WTC11 (cell line): Measurements from ENCODE around the gene PLEKHO2. TPM values are rescaled to one million over a fixed set of nuclear protein-coding genes. Genes with fewer than 3 reads are reported as not detected.
A peak's percentile ranks its signal among the peaks of the same experiment; 100 is the strongest.

Experiments
- ATAC-seq: fragments of 200-7000 bp; cut with Tn5 transposase; 2 replicates; pipeline ENCODE4 v1.10.0; 2021; ENCODE audit warnings: mild to moderate bottlenecking, moderate library complexity
- CTCF ChIA-PET: fragments of 300-600 bp; sonication (Branson Sonifier 250); formaldehyde crosslinking; loops from one replicate; lab custom pipeline; 2021; ENCODE audit warnings: antibody characterized with exemption; lab: Charles Lee
- POLR2A ChIA-PET: fragments of 350-600 bp; sonication (Branson Sonifier 250); formaldehyde crosslinking; loops from one replicate; lab custom pipeline; 2021; ENCODE audit warnings: antibody characterized with exemption; lab: Charles Lee
- DNase-seq: peaks from one replicate; pipeline ENCODE4 v3.0.0; 2021; ENCODE audit warnings: low spot score
- H3K27ac Mint-ChIP-seq: 2 replicates; pipeline ENCODE4 v1.8.0; 2021; ENCODE audit warnings: mixed read lengths
- H3K27me3 Mint-ChIP-seq: 2 replicates; pipeline ENCODE4 v1.8.0; 2021; ENCODE audit warnings: low read depth, mild to moderate bottlenecking, moderate library complexity, mixed read lengths
- H3K36me3 Mint-ChIP-seq: 2 replicates; pipeline ENCODE4 v1.8.0; 2021; ENCODE audit warnings: mixed read lengths
- H3K4me1 Mint-ChIP-seq: 2 replicates; pipeline ENCODE4 v1.8.0; 2022; ENCODE audit warnings: mixed read lengths
- H3K4me3 Mint-ChIP-seq: 2 replicates; pipeline ENCODE4 v1.8.0; 2021; ENCODE audit warnings: mild to moderate bottlenecking, moderate library complexity, mixed read lengths
- H3K9me3 Mint-ChIP-seq: 2 replicates; pipeline ENCODE4 v1.8.0; 2021; ENCODE audit warnings: mixed read lengths
- CREM ChIP-seq: sonication (generic); formaldehyde crosslinking; IDR thresholded peaks from 2 replicates; pipeline ENCODE4 v1.8.1; 2022; ENCODE audit warnings: mild to moderate bottlenecking, missing genetic modification reagents, moderate library complexity
- EMX1 ChIP-seq: fragments of 250-450 bp; sonication (Bioruptor Pico); IDR thresholded peaks from 2 replicates; pipeline ENCODE4 v1.8.0; 2021; ENCODE audit warnings: mild to moderate bottlenecking
- GRHL2 ChIP-seq: fragments of 250-450 bp; sonication (Bioruptor Pico); IDR thresholded peaks from 2 replicates; pipeline ENCODE4 v1.8.0; 2022; ENCODE audit warnings: mild to moderate bottlenecking, moderate library complexity; ENCODE audit not compliant: insufficient replicate concordance, severe bottlenecking
- NFATC4 ChIP-seq: fragments of 250-450 bp; sonication (Bioruptor Pico); IDR thresholded peaks from 2 replicates; pipeline ENCODE4 v1.9.0; 2021; ENCODE audit warnings: mild to moderate bottlenecking
- NFE2L1 ChIP-seq: sonication (generic); formaldehyde crosslinking; IDR thresholded peaks from 2 replicates; pipeline ENCODE4 v1.8.1; 2023; ENCODE audit warnings: missing genetic modification reagents
- NR1H2 ChIP-seq: sonication (generic); formaldehyde crosslinking; IDR thresholded peaks from 2 replicates; pipeline ENCODE4 v1.9.0; 2021; ENCODE audit warnings: mild to moderate bottlenecking, moderate library complexity, missing genetic modification reagents
- NR2C2 ChIP-seq: sonication (generic); formaldehyde crosslinking; IDR thresholded peaks from 2 replicates; pipeline ENCODE4 v1.8.0; 2022; ENCODE audit warnings: mild to moderate bottlenecking, missing genetic modification reagents
- NR3C1 ChIP-seq: sonication (generic); formaldehyde crosslinking; conservative IDR thresholded peaks from 2 replicates; pipeline ENCODE4 v1.8.1; 2023; ENCODE audit warnings: low read depth, mild to moderate bottlenecking, missing genetic modification reagents
- ZBTB21 ChIP-seq: sonication (generic); formaldehyde crosslinking; IDR thresholded peaks from 2 replicates; pipeline ENCODE4 v1.8.1; 2023; ENCODE audit warnings: mild to moderate bottlenecking, missing genetic modification reagents, borderline replicate concordance
- ZNF317 ChIP-seq: sonication (generic); formaldehyde crosslinking; IDR thresholded peaks from 2 replicates; pipeline ENCODE4 v1.8.1; 2023; ENCODE audit warnings: low read depth, mild to moderate bottlenecking, moderate library complexity, missing genetic modification reagents, borderline replicate concordance
- total RNA-seq: library from RNA; stranded (reverse); gene quantifications from 3 replicates; pipeline ENCODE4 v1.2.3, GENCODE V29; 2021
- TF ChIP-seq, protein P1 (sequence below): sonication (generic); formaldehyde crosslinking; IDR thresholded peaks from 2 replicates; pipeline ENCODE4 v1.8.1; 2022; ENCODE audit warnings: mild to moderate bottlenecking, missing genetic modification reagents, moderate library complexity, borderline replicate concordance
- TF ChIP-seq, protein P2 (sequence below): sonication (generic); formaldehyde crosslinking; IDR thresholded peaks from 2 replicates; pipeline ENCODE4 v1.8.1; 2022; ENCODE audit warnings: mild to moderate bottlenecking, moderate library complexity, missing genetic modification reagents
- TF ChIP-seq, protein P3 (sequence below): fragments of 250-450 bp; sonication (Bioruptor Pico); conservative IDR thresholded peaks from 2 replicates; pipeline ENCODE4 v1.9.0; 2021; ENCODE audit warnings: mild to moderate bottlenecking
- TF ChIP-seq, protein P4 (sequence below): sonication (generic); formaldehyde crosslinking; IDR thresholded peaks from 2 replicates; pipeline ENCODE4 v1.8.0; 2022; ENCODE audit warnings: missing genetic modification reagents
- TF ChIP-seq, protein P5 (sequence below): sonication (generic); formaldehyde crosslinking; IDR thresholded peaks from 2 replicates; pipeline ENCODE4 v1.8.0; 2023; ENCODE audit warnings: missing genetic modification reagents, mild to moderate bottlenecking, borderline replicate concordance

PLEKHO2 gene
- total RNA-seq, 1 experiment from 2014 or later: 22.1 TPM

DNA sequence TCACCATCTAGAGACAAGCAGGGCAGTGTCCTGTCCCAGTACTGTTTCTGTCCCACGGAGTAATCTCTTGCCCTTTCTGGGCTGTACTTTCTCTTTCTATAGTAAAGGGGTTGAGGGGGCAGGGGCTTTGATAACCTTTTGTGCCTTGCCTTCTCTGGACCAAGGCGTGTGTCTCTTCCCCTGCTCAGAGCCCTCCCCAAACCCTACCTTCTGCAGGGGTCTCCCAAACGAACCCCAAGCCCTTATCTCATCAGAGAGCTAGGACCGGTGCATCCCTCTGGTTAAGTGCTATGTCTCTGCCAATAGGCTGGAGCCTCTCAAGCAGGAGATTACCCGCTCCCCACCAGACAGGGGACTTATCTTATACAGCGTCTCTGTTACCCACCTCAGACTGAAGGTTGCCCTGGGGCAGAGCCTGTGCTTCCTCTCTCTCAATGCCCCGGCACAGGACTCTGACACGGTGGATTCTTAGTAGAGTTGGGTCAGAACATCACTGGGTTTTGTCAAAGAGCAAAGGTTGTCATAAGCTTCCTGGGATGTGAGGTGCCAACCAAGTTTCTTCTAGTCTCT is 2.9 kb downstream of the PLEKHO2 start (continued):
- TF ChIP-seq NR3C1: no peak
- TF ChIP-seq, all 79 proteins: peak for 0

DNA sequence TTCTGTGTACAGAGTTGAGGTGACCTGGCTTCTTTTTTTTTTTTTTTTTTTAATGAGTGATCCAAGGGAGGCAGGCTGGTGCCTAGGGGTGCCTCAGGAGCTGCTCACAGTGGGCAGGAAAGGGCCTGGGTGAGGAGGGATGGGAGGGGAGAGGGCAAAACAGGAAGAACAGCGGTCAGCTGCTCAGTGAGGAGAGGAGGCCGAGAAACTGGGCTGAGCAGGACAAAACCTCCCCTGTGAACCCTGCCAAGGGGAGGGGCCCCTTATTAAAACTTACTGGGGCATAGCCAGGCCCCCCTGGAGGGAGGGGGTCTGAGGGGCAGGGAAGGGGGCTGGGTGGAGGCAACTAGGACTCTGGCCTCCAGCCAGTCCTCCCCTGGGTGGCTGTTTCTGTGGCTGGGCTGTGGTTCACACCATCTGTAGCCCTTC is 3.5 kb downstream of the PLEKHO2 start:
- Mint-ChIP-seq H3K36me3 (peaks cover 17% of the 10 kb centered on the region), H3K4me3 (no peak overlapping the region; the same call in 1 of the 2 replicates), H3K27me3 (no peaks in the 10 kb centered on the region), H3K27ac (peak overlapping the region; percentile 78; the same call in 1 of the 2 replicates), H3K9me3 (no peaks in the 10 kb centered on the region), H3K4me1 (peaks cover 59% of the 10 kb centered on the region)
- TF ChIP-seq, protein P1, sequence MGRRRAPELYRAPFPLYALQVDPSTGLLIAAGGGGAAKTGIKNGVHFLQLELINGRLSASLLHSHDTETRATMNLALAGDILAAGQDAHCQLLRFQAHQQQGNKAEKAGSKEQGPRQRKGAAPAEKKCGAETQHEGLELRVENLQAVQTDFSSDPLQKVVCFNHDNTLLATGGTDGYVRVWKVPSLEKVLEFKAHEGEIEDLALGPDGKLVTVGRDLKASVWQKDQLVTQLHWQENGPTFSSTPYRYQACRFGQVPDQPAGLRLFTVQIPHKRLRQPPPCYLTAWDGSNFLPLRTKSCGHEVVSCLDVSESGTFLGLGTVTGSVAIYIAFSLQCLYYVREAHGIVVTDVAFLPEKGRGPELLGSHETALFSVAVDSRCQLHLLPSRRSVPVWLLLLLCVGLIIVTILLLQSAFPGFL: no peak
- no peak for TF ChIP-seq CREM (CRISPR knock-in tag)
- TF ChIP-seq ZNF317: no peak
- TF ChIP-seq NR1H2 (CRISPR knock-in tag): no peak
- TF ChIP-seq, protein P2, sequence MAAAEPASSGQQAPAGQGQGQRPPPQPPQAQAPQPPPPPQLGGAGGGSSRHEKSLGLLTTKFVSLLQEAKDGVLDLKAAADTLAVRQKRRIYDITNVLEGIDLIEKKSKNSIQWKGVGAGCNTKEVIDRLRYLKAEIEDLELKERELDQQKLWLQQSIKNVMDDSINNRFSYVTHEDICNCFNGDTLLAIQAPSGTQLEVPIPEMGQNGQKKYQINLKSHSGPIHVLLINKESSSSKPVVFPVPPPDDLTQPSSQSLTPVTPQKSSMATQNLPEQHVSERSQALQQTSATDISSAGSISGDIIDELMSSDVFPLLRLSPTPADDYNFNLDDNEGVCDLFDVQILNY: no peak
- no peak for TF ChIP-seq GRHL2 (CRISPR knock-in tag)
- TF ChIP-seq NR2C2: no peak
- TF ChIP-seq EMX1 (CRISPR knock-in tag): no peak
- TF ChIP-seq, protein P3, sequence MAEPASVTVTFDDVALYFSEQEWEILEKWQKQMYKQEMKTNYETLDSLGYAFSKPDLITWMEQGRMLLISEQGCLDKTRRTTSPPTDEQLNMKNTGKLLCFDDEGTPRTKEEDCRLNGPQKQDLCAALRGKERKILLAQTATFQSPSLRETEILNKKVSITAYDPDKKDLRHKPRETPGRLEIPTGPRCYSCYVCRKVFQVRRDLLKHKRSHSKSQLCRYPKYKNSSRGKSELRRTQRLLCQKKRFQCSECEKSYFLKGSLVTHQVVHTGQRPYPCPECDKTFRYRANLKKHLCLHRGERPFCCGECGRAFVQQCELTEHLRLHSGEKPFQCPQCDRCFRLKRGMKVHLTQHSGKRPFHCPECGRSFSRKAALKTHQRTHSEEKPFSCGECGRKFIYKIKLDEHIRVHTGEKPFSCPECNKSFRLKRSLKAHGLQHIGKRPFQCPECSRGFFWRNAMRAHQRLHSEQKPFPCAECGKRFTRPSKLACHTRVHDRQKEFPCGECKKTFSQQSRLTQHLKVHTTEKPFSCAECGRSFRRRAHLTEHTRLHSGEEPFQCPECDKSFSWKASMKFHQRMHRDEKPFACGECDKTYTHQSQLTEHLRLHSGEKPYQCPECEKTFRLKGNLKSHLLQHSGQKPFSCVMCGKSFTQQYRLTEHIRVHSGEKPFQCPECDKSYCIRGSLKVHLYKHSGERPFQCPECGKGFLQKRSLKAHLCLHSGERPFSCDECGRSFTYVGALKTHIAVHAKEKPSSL (CRISPR knock-in tag): no peak
- TF ChIP-seq, protein P4, sequence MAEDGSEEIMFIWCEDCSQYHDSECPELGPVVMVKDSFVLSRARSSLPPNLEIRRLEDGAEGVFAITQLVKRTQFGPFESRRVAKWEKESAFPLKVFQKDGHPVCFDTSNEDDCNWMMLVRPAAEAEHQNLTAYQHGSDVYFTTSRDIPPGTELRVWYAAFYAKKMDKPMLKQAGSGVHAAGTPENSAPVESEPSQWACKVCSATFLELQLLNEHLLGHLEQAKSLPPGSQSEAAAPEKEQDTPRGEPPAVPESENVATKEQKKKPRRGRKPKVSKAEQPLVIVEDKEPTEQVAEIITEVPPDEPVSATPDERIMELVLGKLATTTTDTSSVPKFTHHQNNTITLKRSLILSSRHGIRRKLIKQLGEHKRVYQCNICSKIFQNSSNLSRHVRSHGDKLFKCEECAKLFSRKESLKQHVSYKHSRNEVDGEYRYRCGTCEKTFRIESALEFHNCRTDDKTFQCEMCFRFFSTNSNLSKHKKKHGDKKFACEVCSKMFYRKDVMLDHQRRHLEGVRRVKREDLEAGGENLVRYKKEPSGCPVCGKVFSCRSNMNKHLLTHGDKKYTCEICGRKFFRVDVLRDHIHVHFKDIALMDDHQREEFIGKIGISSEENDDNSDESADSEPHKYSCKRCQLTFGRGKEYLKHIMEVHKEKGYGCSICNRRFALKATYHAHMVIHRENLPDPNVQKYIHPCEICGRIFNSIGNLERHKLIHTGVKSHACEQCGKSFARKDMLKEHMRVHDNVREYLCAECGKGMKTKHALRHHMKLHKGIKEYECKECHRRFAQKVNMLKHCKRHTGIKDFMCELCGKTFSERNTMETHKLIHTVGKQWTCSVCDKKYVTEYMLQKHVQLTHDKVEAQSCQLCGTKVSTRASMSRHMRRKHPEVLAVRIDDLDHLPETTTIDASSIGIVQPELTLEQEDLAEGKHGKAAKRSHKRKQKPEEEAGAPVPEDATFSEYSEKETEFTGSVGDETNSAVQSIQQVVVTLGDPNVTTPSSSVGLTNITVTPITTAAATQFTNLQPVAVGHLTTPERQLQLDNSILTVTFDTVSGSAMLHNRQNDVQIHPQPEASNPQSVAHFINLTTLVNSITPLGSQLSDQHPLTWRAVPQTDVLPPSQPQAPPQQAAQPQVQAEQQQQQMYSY (CRISPR knock-in tag): no peak
- no peak for TF ChIP-seq NFE2L1 (CRISPR knock-in tag)
- TF ChIP-seq NFATC4: no peak
- no peak for TF ChIP-seq ZBTB21
- TF ChIP-seq, protein P5, sequence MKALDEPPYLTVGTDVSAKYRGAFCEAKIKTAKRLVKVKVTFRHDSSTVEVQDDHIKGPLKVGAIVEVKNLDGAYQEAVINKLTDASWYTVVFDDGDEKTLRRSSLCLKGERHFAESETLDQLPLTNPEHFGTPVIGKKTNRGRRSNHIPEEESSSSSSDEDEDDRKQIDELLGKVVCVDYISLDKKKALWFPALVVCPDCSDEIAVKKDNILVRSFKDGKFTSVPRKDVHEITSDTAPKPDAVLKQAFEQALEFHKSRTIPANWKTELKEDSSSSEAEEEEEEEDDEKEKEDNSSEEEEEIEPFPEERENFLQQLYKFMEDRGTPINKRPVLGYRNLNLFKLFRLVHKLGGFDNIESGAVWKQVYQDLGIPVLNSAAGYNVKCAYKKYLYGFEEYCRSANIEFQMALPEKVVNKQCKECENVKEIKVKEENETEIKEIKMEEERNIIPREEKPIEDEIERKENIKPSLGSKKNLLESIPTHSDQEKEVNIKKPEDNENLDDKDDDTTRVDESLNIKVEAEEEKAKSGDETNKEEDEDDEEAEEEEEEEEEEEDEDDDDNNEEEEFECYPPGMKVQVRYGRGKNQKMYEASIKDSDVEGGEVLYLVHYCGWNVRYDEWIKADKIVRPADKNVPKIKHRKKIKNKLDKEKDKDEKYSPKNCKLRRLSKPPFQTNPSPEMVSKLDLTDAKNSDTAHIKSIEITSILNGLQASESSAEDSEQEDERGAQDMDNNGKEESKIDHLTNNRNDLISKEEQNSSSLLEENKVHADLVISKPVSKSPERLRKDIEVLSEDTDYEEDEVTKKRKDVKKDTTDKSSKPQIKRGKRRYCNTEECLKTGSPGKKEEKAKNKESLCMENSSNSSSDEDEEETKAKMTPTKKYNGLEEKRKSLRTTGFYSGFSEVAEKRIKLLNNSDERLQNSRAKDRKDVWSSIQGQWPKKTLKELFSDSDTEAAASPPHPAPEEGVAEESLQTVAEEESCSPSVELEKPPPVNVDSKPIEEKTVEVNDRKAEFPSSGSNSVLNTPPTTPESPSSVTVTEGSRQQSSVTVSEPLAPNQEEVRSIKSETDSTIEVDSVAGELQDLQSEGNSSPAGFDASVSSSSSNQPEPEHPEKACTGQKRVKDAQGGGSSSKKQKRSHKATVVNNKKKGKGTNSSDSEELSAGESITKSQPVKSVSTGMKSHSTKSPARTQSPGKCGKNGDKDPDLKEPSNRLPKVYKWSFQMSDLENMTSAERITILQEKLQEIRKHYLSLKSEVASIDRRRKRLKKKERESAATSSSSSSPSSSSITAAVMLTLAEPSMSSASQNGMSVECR: no peak
- DNase-seq (no peak), ATAC-seq (no peak)
- POLR2A ChIA-PET: interaction anchor here (0.6 to 0.7 kb wide), 2 partner anchors 60 to 91 kb away, joined by 4 read pairs; no protein-coding TSS in a partner anchor
- CTCF ChIA-PET: interaction anchor here (0.7 to 1.2 kb wide), 2 partner anchors 95 to 117 kb away, joined by 3 to 4 read pairs; no protein-coding TSS in a partner anchor
